GM21360 (cell line): Measurements from ENCODE around the gene ALDH3A1.

Experiments
- ATAC-seq: cut with Tn5 transposase; IDR thresholded peaks from one replicate; pipeline ENCODE4 v1.9.1; 2021; ENCODE audit warnings: mild to moderate bottlenecking, moderate library complexity; ENCODE audit not compliant: unreplicated experiment

Gene ALDH3A1

DNA sequence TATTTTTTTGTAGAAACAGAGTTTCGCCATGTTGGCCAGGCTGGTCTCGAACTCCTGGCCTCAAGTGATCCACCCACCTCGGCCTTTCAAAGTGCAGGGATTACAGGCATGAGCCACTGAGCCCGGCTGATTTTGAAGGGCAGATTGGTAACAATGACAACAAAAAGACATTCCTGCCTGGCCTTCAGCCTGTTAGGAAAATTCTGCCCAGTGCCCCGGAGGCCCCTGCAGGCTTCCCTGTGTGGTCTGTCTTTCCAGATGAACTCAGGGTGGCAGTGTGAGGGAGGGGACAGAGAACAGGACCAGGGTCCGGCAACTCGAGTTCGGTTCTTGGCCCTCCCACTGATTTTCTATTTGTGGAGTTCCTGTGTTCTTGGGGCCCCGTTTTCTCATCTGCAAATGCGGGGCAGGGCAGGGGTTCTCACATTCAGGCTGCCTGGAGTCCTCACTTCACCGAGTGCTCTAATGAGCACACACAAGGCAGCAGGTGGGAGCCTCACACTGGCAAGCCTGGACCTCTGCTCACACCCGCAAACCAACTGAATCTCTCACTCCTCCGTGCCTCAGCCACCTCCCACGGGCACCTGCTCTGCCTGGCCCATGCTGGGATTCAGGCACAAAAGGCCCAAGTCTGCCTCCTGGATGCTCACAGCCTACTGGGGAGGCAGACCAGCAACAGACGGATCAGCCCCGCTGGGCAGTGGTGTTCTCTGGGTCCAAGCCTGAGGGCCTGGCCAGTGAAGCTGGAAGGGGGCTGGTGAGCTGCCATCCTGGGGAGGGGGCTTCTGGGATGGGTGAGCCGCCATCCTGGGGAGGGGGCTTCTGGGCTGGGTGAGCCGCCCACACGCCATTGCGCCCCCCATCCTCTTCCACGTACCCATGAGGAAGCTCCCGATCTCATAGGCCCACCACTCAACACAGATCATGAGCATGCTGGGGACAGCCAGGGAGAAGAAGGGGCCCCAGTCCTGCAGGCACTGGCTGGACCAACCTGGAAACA lies 42.0 kb downstream of the ALDH3A1 start:
- no peak for ATAC-seq

- ATAC-seq: no peak
Measured at GRCh38 chr17:19705201-19705600, 42.9 kb downstream of the ALDH3A1 start.

GRCh38 chr17:19703828-19704613 lies 44.1 kb downstream of the ALDH3A1 start:
- no peak for ATAC-seq

GRCh38 chr17:19703106-19703827 lies 44.8 kb downstream of the ALDH3A1 start:
- ATAC-seq: no peak

- ATAC-seq: no peak
Measured at GRCh38 chr17:19702217-19702641, 45.9 kb downstream of the ALDH3A1 start.
